NOMO-1 treated with DMSO at 0.1 percent for 48 hours (cell line): ENCODE measurements around the gene HAUS7.

Source experiments
- DNase-seq: peaks from one replicate; lab custom pipeline; 2025; ENCODE audit not compliant: unreplicated experiment; lab: John Stamatoyannopoulos, UW

Gene HAUS7

DNA sequence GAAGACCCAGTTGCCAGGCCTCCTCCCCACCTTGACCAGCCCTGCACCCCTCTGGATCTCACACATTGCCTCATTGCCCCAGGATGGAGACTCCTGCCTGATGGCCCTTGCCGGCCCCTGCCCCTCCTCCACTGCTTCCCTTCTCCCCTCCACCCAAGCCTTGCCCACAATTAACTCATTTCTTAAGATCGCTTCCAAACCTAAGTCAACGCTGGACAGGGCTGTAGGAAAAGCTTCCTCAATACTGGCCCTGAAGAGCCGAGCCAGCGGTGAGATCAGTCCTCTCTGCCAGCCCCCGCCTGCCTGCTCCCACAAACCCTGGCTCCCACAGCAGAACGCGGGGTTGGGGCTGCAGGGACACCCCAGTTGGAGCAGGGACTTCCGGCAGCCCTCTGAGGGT, 7.5 kb upstream of the HAUS7 start:
- no peak for DNase-seq

- DNase-seq, result no peak
Observed at GRCh38 chrX:153477364-153477857, 7.0 kb upstream of the HAUS7 start.

GRCh38 chrX:153476666-153477363, 6.4 kb upstream of the HAUS7 start:
- DNase-seq, result no peak

DNA sequence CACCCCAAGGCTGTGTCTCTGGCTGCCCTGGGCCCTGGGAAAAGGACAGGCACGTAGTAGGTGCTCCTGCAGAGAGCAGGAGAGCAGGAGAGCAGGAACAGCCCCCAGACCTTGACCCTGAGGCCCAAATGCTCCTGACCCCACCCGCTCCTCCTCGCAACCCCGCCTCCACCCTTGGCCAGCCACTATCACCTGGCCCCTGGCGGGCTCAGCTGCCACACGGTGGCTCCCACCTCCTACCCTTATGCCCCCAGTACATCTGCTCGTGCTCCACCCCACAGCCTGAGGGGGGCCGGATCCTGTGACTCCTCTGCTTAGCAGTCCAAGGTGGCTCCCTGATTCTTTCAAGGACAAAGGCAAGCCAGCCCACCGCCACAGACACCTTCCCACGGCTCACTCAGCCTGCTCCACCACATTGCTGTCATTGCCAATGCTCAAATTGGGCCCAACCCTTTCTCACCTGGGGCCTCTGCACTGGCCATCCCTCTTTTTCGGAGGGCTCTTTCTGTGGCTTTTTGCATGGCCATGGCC, 5.4 kb upstream of the HAUS7 start:
- DNase-seq, result no peak

DNA sequence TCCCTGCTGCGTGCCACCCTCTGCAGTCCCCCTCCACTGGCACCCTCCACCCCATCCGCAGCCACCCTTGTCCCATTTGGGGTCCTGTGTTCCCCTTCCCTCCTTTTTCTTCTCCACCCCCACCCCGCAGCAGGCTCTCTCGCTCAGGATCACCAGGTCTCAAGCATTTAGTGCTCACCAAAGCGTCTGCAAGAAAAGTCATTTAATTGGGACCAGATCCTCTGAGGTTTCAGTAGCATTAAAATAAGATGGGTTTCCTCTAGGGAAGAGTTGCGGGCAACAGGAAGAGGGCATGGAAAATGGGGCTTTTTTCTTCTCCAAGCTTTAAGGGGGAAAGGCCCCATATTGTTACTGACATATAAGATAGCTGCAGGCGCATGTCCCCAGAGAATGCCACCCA, 4.9 kb upstream of the HAUS7 start:
- no peak for DNase-seq

- no peak for DNase-seq
Observed at GRCh38 chrX:153474718-153475117, 4.3 kb upstream of the HAUS7 start.

DNA sequence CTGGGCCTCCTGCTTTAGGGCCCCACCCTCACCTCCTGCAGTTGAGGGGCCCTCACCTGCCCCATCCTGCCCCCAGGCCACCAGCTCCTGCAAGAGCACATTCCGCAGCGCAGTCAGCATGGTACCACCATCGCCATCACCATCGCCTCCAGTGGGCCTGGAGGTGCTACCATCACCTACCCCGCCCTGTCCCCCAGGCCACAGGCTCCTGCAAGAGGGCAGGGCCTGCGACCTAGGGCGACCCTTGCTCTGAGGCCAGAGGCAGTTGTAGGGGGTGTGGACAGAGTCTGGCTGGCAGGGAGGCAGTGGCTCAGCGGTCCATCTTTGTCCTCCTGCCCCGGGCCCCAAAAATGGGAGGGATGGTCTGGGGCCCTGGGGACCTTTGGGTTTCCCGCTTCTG, 3.9 kb upstream of the HAUS7 start:
- DNase-seq, result no peak

- no peak for DNase-seq
Observed at GRCh38 chrX:153473126-153473525, 2.8 kb upstream of the HAUS7 start.

- DNase-seq, result no peak
Observed at GRCh38 chrX:153471663-153472280, 1.4 kb upstream of the HAUS7 start.

GRCh38 chrX:153469811-153470410, 465 bp downstream of the HAUS7 start:
- DNase-seq, result peak; percentile 30

GRCh38 chrX:153468008-153468580, 2.3 kb downstream of the HAUS7 start:
- no peak for DNase-seq

DNA sequence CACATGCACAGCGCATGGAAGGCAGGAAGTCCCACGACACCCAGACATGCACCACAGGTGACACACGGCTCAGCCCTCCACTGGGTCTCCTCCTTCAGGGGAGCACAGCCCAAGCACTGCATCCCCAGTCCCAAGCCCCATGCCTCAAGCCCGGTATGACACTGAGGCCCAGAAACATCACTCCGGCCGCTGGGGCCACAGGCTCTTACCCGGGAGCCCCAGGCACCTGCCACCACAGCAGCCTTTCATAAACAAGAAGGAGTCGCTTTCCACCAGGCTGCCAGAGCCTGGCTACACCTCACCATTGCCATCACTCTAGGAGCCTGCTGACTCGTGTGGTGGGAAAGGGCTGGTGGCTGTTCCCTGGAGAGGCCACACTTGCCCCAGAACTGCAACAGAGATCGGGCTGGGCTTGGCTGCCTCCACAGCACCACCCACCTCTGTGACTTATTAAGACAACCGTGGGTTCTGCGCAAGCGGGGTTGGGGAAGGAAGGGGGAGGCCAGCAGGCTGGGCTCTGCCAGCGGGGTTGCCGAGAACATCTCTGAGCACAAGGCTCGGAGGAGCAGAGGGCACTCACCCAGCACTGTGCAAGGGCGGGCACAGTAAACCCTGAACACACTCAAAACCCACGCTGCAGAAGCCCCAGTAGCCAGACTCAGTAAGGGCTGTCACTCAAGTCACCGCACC, 4.5 kb downstream of the HAUS7 start:
- no peak for DNase-seq

- DNase-seq, result no peak
Observed at GRCh38 chrX:153464116-153464515, 6.3 kb downstream of the HAUS7 start.

DNA sequence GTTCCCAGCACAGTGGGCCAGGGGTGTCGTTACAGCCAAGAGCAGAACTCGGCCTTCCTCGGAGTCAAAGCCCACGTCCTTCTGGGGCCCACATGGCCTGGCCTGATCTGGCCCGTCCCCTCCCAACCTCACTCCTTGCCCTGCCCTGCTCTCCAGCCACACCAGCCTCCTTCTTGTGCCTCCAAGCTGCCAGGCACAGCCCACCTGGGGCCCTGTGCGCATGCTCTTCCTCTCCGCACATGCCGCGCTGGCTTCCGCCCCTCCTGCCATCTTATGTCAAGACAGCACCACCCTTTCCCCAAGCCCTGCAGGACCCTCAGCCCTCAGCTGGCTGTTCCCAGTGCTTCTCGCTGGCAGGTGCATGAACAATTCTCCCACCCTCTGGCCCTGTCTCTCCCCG, 6.8 kb downstream of the HAUS7 start:
- no peak for DNase-seq

DNA sequence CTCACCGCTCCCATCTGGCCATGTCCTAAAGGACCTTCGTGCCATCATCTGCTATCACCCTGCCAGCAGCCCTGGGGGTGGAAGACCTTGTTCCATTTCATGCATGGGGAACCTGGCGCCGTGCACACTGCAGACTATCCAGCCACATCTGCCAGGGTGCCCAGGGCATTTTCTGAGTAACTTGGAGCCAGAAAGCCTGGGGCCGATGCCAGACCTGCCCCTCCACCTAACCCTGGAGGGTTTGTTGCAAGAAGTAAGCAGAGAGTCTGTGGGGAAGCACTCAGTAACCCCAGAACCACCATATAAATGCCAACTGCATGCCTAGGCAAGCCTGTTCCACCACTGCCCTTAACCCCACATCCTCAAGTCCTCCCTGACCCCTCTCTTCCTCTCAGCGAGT, 7.3 kb downstream of the HAUS7 start:
- no peak for DNase-seq

GRCh38 chrX:153462291-153462690, 8.1 kb downstream of the HAUS7 start:
- DNase-seq, result no peak

- DNase-seq, result no peak
Observed at GRCh38 chrX:153460826-153461225, 9.6 kb downstream of the HAUS7 start.

DNA sequence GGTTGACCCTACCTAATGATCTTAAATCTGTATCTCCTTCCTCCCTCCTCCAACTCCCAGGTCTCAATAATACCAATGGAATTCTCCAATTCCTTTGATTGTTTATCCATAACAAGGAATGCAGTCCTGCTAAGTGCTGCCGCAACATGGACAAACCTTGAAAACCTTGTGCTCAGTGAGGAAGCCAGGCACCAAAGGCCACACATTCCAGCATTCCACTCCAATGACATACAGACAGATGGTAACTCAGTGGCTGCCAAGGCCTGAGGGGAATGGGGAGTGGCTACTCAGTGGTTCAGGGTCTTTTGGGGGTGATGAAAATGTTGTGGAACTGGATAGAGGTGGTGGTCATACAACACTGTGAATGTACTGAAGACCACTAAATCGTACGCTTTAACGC, 10.4 kb downstream of the HAUS7 start:
- DNase-seq, result no peak

DNA sequence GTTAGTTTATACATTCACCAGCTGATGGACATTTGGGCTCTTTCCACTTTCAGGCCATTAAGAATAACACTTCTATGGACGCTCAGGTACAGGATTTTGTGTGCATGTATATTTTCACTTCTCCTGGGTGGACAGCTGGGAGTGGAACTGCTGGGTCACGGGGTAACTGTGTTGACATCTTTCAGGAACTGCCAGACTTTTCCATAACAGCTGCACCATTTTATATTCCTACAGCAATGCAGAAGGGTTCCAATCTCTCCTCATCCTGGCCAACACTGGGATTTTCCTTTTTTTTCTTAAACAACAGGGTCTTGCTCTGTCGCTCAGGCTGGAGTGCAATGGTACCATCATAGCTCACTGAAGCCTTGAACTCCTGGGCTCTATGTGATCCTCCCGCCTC, 11.9 kb downstream of the HAUS7 start:
- no peak for DNase-seq

- no peak for DNase-seq
Observed at GRCh38 chrX:153457827-153458466, 12.4 kb downstream of the HAUS7 start.
